Eye (tissue), 1 donor: Measurements from ENCODE around the gene SLC17A8.
A peak's percentile ranks its signal among the peaks of the same experiment; 100 is the strongest.
"Not testable (repeated sequence)": the region's sequence is repeated elsewhere in the genome, so short reads cannot be mapped to it uniquely, and the experiment has no call there.

Source experiments
- DNase-seq: peaks from one replicate; pipeline ENCODE4 v3.0.0-alpha.2; 2015

Gene SLC17A8

GRCh38 chr12:100356644-100357223 is at the start of gene SLC17A8:
Gene SLC17A8 (plus strand): TSS chr12:100357074. CDS start chr12:100357392, 318 bp downstream.
- peak; percentile 80 for DNase-seq

DNA sequence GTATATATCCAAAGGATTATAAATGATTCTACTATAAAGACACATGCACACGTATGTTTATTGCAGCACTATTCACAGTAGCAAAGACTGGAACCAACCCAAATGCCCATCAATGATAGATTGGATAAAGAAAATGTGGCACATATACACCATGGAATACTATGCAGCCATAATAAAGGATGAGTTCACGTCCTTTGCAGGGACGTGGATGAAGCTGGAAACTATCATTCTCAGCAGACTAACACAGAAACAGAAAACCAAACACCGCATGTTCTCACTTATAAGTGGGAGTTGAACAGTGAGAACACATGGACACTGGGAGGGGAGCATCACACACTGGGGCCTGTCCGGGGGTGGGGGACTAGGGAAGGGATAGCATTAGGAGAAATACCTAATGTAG is 48.7 kb upstream of the SLC17A8 start:
- not testable (repeated sequence) for DNase-seq

- no peak for DNase-seq
These were observed 45.6 kb upstream of the SLC17A8 start for GRCh38 chr12:100311317-100311716.

GRCh38 chr12:100317371-100317770 is 39.5 kb upstream of the SLC17A8 start:
- no peak for DNase-seq

GRCh38 chr12:100324498-100324897 is 32.4 kb upstream of the SLC17A8 start:
- no peak for DNase-seq

DNA sequence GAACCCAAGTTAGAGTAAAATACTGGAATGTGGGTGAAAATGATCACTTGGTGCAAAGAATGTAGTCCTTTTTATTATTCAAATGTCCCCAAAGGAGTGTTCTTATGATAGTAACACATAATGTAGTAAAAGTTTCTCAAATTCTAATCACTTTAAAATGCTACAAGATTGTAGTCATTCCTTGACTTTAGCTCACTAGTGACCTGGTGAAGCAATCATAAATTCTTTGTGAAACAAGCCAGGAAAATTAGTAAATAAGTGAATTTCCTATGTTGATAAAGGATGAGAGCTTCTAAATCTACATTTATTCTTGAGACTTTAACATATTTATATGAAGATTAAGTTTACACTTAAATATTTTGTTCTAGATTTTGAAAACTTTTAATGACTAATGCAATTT is 30.7 kb upstream of the SLC17A8 start:
- no peak for DNase-seq

- DNase-seq: no peak
These were observed 27.1 kb upstream of the SLC17A8 start for GRCh38 chr12:100329800-100330199.

GRCh38 chr12:100331871-100332270 is 25.0 kb upstream of the SLC17A8 start:
- DNase-seq: no peak

DNA sequence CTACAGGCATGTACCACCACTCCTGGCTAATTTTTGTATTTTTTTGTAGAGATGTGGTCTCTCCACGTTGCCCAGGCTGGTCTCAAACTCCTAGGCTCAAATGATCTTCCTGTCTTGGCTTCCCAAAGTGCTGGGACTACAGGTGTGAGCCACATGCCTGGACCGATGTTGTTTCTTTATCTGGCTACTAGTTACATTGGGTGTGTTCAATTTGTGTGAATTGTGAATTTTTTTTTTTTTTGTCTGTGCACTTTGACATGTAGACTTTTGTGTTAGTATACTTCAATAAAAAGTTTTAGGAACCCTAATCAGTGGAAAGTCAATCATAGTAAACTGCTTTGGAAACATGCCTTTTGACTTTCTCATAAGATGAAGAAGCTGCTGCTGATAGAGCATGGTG is 24.0 kb upstream of the SLC17A8 start:
- no peak for DNase-seq

DNA sequence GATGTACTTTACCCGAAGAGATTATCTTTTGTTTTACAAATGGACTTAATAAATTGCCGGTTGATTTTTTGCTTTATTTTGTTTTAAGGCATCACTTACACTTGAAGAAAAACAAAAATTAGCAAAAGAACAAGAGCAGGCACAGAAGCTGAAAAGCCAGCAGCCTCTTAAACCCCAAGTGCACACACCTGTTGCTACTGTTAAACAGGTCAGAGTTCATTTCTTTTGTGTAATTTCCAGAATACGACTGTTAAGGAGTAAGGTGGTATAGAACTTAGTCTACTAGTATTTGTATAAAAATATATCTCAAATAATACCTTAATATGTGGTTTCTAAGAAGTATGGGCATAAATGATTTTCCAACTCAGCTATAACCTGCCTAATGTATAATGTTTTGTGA is 19.6 kb upstream of the SLC17A8 start:
- DNase-seq: no peak

DNA sequence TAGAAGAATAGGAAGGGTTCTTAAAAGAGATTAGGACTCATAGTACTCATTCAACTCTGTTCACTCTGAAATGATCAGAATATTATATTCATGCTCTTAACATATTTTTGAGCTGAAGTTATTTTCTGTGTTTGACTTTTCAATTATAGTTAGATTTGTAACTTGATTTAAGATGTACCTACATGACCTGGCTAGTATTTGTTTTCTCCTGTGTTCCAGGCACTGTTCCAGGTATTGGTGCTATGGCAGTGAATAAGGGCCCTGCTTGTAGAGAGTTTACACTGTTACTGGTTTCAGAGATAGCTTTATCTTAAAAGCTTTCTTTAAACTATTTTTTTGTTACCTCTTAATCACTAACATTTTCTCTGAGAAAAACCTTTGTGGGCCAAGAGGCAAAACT is 19.1 kb upstream of the SLC17A8 start:
- DNase-seq: no peak

GRCh38 chr12:100339071-100339470 is 17.8 kb upstream of the SLC17A8 start:
- no peak for DNase-seq

- not testable (repeated sequence) for DNase-seq
These were observed 14.0 kb upstream of the SLC17A8 start for GRCh38 chr12:100342897-100343296.

- not testable (repeated sequence) for DNase-seq
These were observed 12.5 kb upstream of the SLC17A8 start for GRCh38 chr12:100344351-100344750.

DNA sequence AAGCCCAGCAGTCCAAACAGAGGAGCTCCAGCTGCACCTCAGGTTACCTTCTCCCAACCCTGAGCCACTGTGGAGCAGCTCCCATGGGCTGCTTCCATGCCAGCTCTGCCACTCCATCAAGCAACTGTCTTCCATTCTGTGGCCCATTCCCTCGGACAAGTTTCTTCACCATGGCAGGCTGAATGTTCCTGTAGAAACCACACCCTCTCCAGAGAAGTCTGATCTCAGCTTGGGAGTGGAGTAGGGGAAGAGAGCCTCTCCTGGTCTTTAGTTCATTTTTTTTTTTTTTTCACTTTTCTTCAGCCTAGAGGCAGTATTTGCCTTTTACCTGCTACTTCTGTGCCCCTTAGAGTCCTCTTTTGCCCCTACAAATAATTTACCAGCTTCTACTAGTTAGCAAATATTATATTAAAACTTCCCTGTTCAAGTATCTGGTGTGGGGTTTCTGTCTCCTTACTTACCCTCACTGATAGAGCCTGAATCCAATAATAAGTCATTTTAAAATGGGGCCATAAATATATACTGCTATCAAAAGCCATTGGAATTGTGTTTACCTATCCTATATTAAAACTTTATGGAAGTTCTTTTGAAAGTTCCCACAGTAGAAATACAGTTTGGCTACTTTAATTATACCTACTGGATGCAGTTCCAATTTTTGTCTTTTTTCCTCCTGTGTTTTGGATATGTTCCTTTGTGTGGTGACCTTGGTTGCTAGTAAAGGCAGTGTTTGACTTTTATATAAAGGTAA is 11.7 kb upstream of the SLC17A8 start:
- no peak for DNase-seq

- DNase-seq: no peak
These were observed 10.2 kb upstream of the SLC17A8 start for GRCh38 chr12:100346660-100347059.

- peak; percentile 75 for DNase-seq
These were observed 8.0 kb upstream of the SLC17A8 start for GRCh38 chr12:100348657-100349454.

- DNase-seq: no peak
These were observed 2.4 kb downstream of the SLC17A8 start for GRCh38 chr12:100359248-100359647.

DNA sequence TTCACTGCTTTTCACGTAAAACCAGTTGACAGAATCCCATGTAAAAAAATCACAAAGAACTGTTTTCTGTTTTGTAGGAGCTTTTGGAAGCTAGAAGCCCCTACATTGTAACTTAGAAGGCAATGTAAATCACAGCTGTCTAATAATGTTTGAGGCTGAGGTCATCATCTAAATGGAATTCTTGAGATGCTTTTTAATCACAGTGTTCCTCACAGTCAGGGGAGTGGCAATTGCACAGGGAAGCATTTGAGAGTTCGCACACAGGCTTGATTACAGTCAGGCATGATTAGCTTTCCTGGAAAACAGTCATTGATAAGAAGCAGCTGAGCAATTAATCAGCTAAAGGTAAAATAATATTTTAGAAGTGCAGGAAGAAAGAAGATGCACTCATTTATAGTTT is 2.9 kb downstream of the SLC17A8 start:
- DNase-seq: peak; percentile 27

GRCh38 chr12:100360450-100360849 is 3.6 kb downstream of the SLC17A8 start:
- DNase-seq: no peak

GRCh38 chr12:100364324-100364723 is 7.5 kb downstream of the SLC17A8 start:
- no peak for DNase-seq

DNA sequence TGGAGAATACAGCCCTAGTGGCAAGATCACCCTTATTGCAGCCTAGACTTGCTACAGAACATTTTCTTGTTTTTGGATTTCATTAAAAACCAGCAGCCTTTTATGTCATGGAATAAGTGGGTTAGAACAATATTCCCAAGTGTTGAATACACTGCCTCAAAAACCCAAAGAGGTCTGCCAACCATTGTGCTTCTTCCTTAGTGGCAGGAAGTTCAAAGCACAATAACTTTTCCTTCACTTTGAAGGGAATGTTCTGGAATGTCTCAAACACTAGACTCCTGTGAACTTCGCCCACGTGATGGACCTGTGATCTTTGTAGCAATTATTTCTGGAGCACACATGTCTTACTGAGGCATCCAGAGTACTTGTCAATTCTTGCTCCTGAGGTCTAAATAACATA is 8.5 kb downstream of the SLC17A8 start:
- DNase-seq: no peak

DNA sequence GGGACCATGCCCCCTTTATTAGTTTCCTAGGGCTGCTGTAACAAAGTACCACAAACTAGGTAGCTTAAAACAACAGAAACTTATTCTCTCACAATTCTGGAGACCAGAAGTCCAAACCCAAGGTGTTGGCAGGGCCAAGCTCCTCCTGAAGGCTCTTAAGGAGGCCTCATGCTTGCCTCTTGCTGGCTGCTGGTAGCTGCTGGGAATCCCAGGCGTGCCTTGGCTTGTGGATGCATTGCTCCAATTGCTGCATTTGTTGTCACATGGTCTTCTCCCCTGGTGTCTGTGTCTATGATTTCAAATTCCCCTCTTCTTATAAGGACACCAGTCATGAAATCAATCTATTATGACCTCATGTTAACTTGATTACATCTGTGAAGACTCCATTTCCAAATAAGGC is 11.2 kb downstream of the SLC17A8 start:
- no peak for DNase-seq

DNA sequence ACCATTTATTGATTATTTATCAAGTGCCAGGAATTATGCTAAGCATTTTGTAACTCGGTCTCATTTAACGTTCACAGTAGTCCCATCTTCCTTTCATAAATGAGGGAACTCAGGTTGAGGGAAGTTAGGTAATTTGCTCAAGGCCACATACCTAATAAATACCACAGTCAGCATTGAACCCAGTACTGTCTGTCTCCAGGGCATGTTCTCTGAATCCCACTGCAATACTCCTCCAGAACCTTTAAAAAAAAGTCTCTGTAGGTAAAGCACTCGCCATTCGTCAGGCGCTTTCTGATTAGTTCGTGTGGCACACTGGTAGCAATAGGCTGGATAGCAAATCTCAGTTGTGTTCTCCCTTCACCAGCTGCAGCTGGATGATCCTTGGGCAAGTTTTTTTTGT is 14.3 kb downstream of the SLC17A8 start:
- no peak for DNase-seq
